GM23248 (cell line): ENCODE results near the gene CAMTA1.

Source experiments
- EZH2 ChIP-seq: fragments of 200-600 bp; sonication (generic); IDR thresholded peaks from 2 replicates; pipeline ENCODE4 v1.6.1; 2018; ENCODE audit warnings: antibody characterized with exemption, mild to moderate bottlenecking; ENCODE audit not compliant: insufficient read depth, poor library complexity, severe bottlenecking
- EZH2phosphoT487 ChIP-seq: fragments of 200-600 bp; sonication (generic); IDR thresholded peaks from 2 replicates; pipeline ENCODE4 v1.6.1; 2018; ENCODE audit warnings: antibody characterized with exemption, moderate library complexity, mild to moderate bottlenecking, low read depth; ENCODE audit not compliant: insufficient read depth

DNA sequence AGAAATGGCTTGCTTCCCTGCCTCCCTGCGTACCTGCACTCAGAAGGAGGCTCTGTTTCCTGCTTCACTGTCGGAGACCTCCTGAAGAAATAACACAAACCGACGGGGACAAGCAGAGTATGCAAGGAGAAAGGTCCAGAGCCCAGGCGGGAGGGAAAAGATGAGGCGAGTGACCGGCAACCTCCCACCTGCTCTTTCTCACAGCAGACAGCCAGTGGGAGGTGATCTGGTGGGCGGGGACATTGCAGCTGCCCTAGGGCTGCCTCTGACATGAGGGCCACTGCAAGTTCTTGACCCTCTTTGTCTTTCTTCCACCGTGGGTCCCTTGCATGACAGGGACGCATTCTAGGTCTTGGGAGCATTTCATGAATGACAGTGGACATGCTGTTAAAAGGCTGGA, 368.2 kb downstream of the CAMTA1 start:
- no peak for TF ChIP-seq EZH2
- no peak for TF ChIP-seq EZH2phosphoT487
